Right atrium auricular region (tissue), 2 donors: ENCODE measurements around the gene GGN. TPM values are rescaled to one million over a fixed set of nuclear protein-coding genes. Genes with fewer than 3 reads are reported as not detected.

Experiments used
- DNase-seq: peaks from one replicate; pipeline ENCODE4 v3.0.0-alpha.2; 2019; ENCODE audit warnings: low spot score
- H3K27ac ChIP-seq, 2 donors: fragments of 200-600 bp; sonication (generic); 1 replicate in 1 of 2; 2 replicates in 1 of 2; pipeline ENCODE4 v1.5.1; 2016 to 2019
- H3K27me3 ChIP-seq, 2 donors: fragments of 200-600 bp; sonication (generic); one replicate each; pipeline versions ENCODE4 v1.5.1 to v1.6.0; 2017 to 2019
- H3K36me3 ChIP-seq: fragments of 200-600 bp; sonication (generic); one replicate; pipeline ENCODE4 v1.5.1; 2016
- H3K4me1 ChIP-seq, 2 donors: fragments of 200-600 bp; sonication (generic); one replicate each; pipeline versions ENCODE4 v1.5.1 to v1.6.0; 2017 to 2019
- H3K4me3 ChIP-seq, 2 donors: fragments of 200-600 bp; sonication (generic); 1 replicate in 1 of 2; 2 replicates in 1 of 2; pipeline ENCODE4 v1.5.1; 2017 to 2019; ENCODE audit warnings: mild to moderate bottlenecking in 1 of 2, moderate library complexity in 1 of 2
- H3K9me3 ChIP-seq, 2 donors: fragments of 200-600 bp; sonication (generic); one replicate each; pipeline ENCODE4 v1.5.1; 2019
- CTCF ChIP-seq, 2 donors: fragments of 200-600 bp; sonication (generic); IDR thresholded peaks; one replicate each; pipeline ENCODE4 v1.5.1; 2019; ENCODE audit warnings: antibody characterized with exemption in 2 of 2
- total RNA-seq, 2 donors: library from RNA; depleted of rRNA; stranded (reverse); fragments of >200 nt; gene quantifications; one replicate each; pipeline ENCODE4 v1.1.0, GENCODE V29; 2016

The GGN gene
- total RNA-seq, 2 donors from 2014 or later, result 0.37 to 1.3 TPM

DNA sequence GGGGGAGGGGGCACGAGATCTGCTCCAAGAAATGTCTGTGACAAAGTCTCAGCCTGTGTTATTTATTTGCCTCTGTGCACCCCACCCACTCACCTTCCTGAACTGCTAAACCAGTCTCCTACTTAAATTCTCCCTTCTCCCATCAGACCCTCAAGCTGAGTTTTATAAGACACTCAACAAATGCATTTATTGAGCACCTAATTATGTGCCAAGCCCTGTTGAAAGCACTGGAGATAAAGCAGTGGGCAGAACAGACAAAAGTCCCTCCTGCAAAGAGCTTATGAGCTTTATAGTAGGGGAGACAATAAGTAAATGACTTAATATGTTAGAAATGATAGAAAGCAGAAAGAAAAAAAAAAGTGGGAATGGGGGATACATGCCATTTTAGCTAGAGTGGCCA is 11.7 kb upstream of the GGN start:
- H3K27ac ChIP-seq, result no peak overlapping the region
- H3K27me3 ChIP-seq, result peaks cover 0 to 16% of the 10 kb centered on the region in 2 donors
- no peak for DNase-seq
- H3K9me3 ChIP-seq, result no peaks in the 10 kb centered on the region
- H3K4me3 ChIP-seq, result no peak overlapping the region
- peaks cover 0 to 20% of the 10 kb centered on the region in 2 donors for H3K4me1 ChIP-seq
- no peaks in the 10 kb centered on the region for H3K36me3 ChIP-seq
- TF ChIP-seq CTCF (IDR thresholded peaks at IDR 0.05), result no peak

GRCh38 chr19:38399081-38399480 is 11.2 kb upstream of the GGN start:
- no peak overlapping the region for H3K27ac ChIP-seq
- H3K36me3 ChIP-seq, result no peaks in the 10 kb centered on the region
- no peak overlapping the region for H3K4me3 ChIP-seq
- TF ChIP-seq CTCF (IDR thresholded peaks at IDR 0.05), result no peak
- peaks cover 0 to 20% of the 10 kb centered on the region in 2 donors for H3K4me1 ChIP-seq
- DNase-seq, result no peak
- no peaks in the 10 kb centered on the region for H3K9me3 ChIP-seq
- peaks cover 0 to 16% of the 10 kb centered on the region in 2 donors for H3K27me3 ChIP-seq

GRCh38 chr19:38395381-38396114 is 7.7 kb upstream of the GGN start:
- H3K27ac ChIP-seq, result no peak overlapping the region
- no peak for DNase-seq
- TF ChIP-seq CTCF (IDR thresholded peaks at IDR 0.05), result no peak
- H3K36me3 ChIP-seq, result no peaks in the 10 kb centered on the region
- peaks cover 0 to 16% of the 10 kb centered on the region in 2 donors for H3K27me3 ChIP-seq
- no peak overlapping the region for H3K4me3 ChIP-seq
- H3K4me1 ChIP-seq, result peaks cover 0 to 15% of the 10 kb centered on the region in 2 donors
- H3K9me3 ChIP-seq, result no peaks in the 10 kb centered on the region

- no peak overlapping the region for H3K4me3 ChIP-seq
- peaks cover 0 to 23% of the 10 kb centered on the region in 2 donors for H3K4me1 ChIP-seq
- DNase-seq, result no peak
- H3K27me3 ChIP-seq, result peaks cover 0 to 16% of the 10 kb centered on the region in 2 donors
- no peaks in the 10 kb centered on the region for H3K36me3 ChIP-seq
- no peak overlapping the region for H3K27ac ChIP-seq
- H3K9me3 ChIP-seq, result no peaks in the 10 kb centered on the region
- no peak for TF ChIP-seq CTCF (IDR thresholded peaks at IDR 0.05)
These were observed 6.7 kb upstream of the GGN start for GRCh38 chr19:38394488-38394887.

GRCh38 chr19:38392707-38393308 is 5.0 kb upstream of the GGN start:
- no peak for TF ChIP-seq CTCF (IDR thresholded peaks at IDR 0.05)
- peaks cover 0 to 9% of the 10 kb centered on the region in 2 donors for H3K27me3 ChIP-seq
- H3K36me3 ChIP-seq, result no peaks in the 10 kb centered on the region
- no peak overlapping the region for H3K4me3 ChIP-seq
- no peak for DNase-seq
- peaks cover 0 to 39% of the 10 kb centered on the region in 2 donors for H3K4me1 ChIP-seq
- H3K9me3 ChIP-seq, result no peaks in the 10 kb centered on the region
- no peak overlapping the region for H3K27ac ChIP-seq
